Endothelial cell of umbilical vein (primary cell): ENCODE data around the gene KAZN. TPM values are rescaled to one million over a fixed set of nuclear protein-coding genes. Genes with fewer than 3 reads are reported as not detected.

Experiments
- BruUV-seq: library from RNA; stranded (reverse); fragments of 400-500 nt; replicated peaks from 2 replicates; lab custom pipeline; 2021; lab: Mats Ljungman, UMichigan
- CTCF ChIA-PET: fragments of 300-600, 350-600 bp; sonication (Branson Sonifier 250); formaldehyde crosslinking; loops from one replicate; lab custom pipeline; 2021; ENCODE audit warnings: antibody characterized with exemption, inconsistent platforms; lab: Charles Lee
- POLR2A ChIA-PET: fragments of 300-600, 350-600 bp; sonication (Branson Sonifier 250); formaldehyde crosslinking; loops from one replicate; lab custom pipeline; 2021; ENCODE audit warnings: antibody characterized with exemption, inconsistent platforms; lab: Charles Lee
- DNase-seq: peaks from one replicate; pipeline ENCODE4 v3.0.0-alpha.2; 2011; ENCODE audit warnings: low read depth, low spot score
- FAIRE-seq: peaks from 2 replicates; lab custom pipeline; 2011; peaks lifted over from hg19 to GRCh38; lab: Jason Lieb, UNC
- H2AFZ ChIP-seq: 2 replicates; pipeline ENCODE4 v1.6.0; 2012; ENCODE audit warnings: low read depth, low read length, control low read depth, inconsistent platforms
- H3K27ac ChIP-seq: 2 replicates; pipeline ENCODE4 v1.5.1; 2011; ENCODE audit warnings: low read depth, mild to moderate bottlenecking, control low read depth, low read length, moderate library complexity; ENCODE audit not compliant: insufficient read depth
- H3K27me3 ChIP-seq, 2 experiments: 2 replicates each; pipeline versions ENCODE4 v1.6.0 to v1.6.1; 2011; ENCODE audit warnings: low read length in 2 of 2, mixed read lengths in 1 of 2; ENCODE audit not compliant: control insufficient read depth in 2 of 2, insufficient read depth in 2 of 2
- H3K36me3 ChIP-seq, 2 experiments: 2 replicates in 1 of 2; 3 replicates in 1 of 2; pipeline ENCODE4 v1.5.1; 2011; ENCODE audit warnings: low read length in 2 of 2, mild to moderate bottlenecking in 1 of 2, moderate library complexity in 1 of 2; ENCODE audit not compliant: control insufficient read depth in 2 of 2, insufficient read depth in 2 of 2; ENCODE audit errors: extremely low read depth in 1 of 2
- H3K4me1 ChIP-seq: 3 replicates; pipeline ENCODE4 v1.5.1; 2011; ENCODE audit warnings: mild to moderate bottlenecking, low read length; ENCODE audit not compliant: control insufficient read depth, insufficient read depth; ENCODE audit errors: extremely low read depth
- H3K4me2 ChIP-seq: 2 replicates; pipeline ENCODE4 v1.6.1; 2011; ENCODE audit warnings: low read length, control low read depth, mixed read lengths; ENCODE audit not compliant: insufficient read depth
- H3K4me3 ChIP-seq, 3 experiments: fragments of 200-600 bp in 1 of 3; sonication (generic), shearing (Covaris generic) in 1 of 3; replicated peaks in 1 of 3; 2 replicates each; pipeline ENCODE4 v1.5.1; 2011 to 2016; ENCODE audit warnings: control low read depth in 3 of 3, low read length in 3 of 3, mild to moderate bottlenecking in 2 of 3, inconsistent platforms in 1 of 3, low read depth in 1 of 3, moderate library complexity in 1 of 3; ENCODE audit not compliant: insufficient read depth in 1 of 3
- H3K79me2 ChIP-seq: 2 replicates; pipeline ENCODE4 v1.6.0; 2012; ENCODE audit warnings: low read length, inconsistent platforms; ENCODE audit not compliant: control insufficient read depth, insufficient read depth
- H3K9ac ChIP-seq: replicated peaks from 2 replicates; pipeline ENCODE3; 2011; ENCODE audit warnings: low read length, control low read depth; ENCODE audit not compliant: insufficient read depth; ENCODE audit errors: extremely low read depth
- H3K9me1 ChIP-seq: replicated peaks from 3 replicates; pipeline ENCODE4 v1.6.0; 2011; ENCODE audit warnings: mild to moderate bottlenecking, low read length; ENCODE audit not compliant: control insufficient read depth, insufficient read depth; ENCODE audit errors: extremely low read depth
- H3K9me3 ChIP-seq: replicated peaks from 2 replicates; pipeline ENCODE4 v1.5.1; 2012; ENCODE audit warnings: low read length, inconsistent platforms; ENCODE audit not compliant: control insufficient read depth, insufficient read depth
- H4K20me1 ChIP-seq: replicated peaks from 2 replicates; pipeline ENCODE3; 2011; ENCODE audit warnings: mild to moderate bottlenecking, low read length; ENCODE audit not compliant: control insufficient read depth, insufficient read depth; ENCODE audit errors: extremely low read depth
- EZH2 ChIP-seq: IDR thresholded peaks from 2 replicates; pipeline ENCODE4 v1.6.1; 2012; ENCODE audit warnings: borderline replicate concordance, low read depth, mild to moderate bottlenecking, moderate library complexity, low read length, inconsistent platforms; ENCODE audit not compliant: severe bottlenecking
- FOS ChIP-seq: IDR thresholded peaks from 2 replicates; pipeline ENCODE4 v1.6.1; 2011; ENCODE audit warnings: mild to moderate bottlenecking, low read length, moderate library complexity, borderline replicate concordance; ENCODE audit not compliant: insufficient read depth
- GATA2 ChIP-seq: IDR thresholded peaks from 2 replicates; pipeline ENCODE4 v1.7.0; 2011; ENCODE audit warnings: low read depth, mild to moderate bottlenecking, moderate library complexity, mixed read lengths, low read length; ENCODE audit not compliant: insufficient read length, insufficient read depth
- JUN ChIP-seq: IDR thresholded peaks from 2 replicates; pipeline ENCODE4 v1.6.1; 2011; ENCODE audit warnings: borderline replicate concordance, low read depth; ENCODE audit not compliant: insufficient read length, insufficient read depth
- MAX ChIP-seq: IDR thresholded peaks from 2 replicates; pipeline ENCODE4 v1.6.1; 2011; ENCODE audit not compliant: insufficient read depth, insufficient read length
- MYC ChIP-seq: IDR thresholded peaks from one replicate; pipeline ENCODE4 v1.6.1; 2011; ENCODE audit warnings: mild to moderate bottlenecking, low read depth, low read length
- POLR2A ChIP-seq: IDR thresholded peaks from 2 replicates; pipeline ENCODE4 v1.6.1; 2012; ENCODE audit warnings: low read depth, mild to moderate bottlenecking, control low read depth, low read length
- POLR2AphosphoS5 ChIP-seq: IDR thresholded peaks from 2 replicates; pipeline ENCODE4 v1.6.1; 2012; ENCODE audit warnings: low read depth, mild to moderate bottlenecking, control low read depth, low read length, moderate library complexity; ENCODE audit not compliant: insufficient read depth
- dilution Hi-C: fragments of 300-500 bp; cut with MboI; formaldehyde crosslinking; loops from one replicate; pipeline ENCODE4 v1.15.0; 2019; ENCODE audit warnings: low sequenced_read_pairs; ENCODE audit not compliant: extremely low pct_ligation_motif_present
- intact Hi-C: fragments of 100-400 bp; cut with micrococcal nuclease; formaldehyde crosslinking; loops from one replicate; pipeline ENCODE4 v1.10.0; 2022
- polyA plus RNA-seq, 4 experiments: library from polyadenylated mRNA; depleted of rRNA in 3 of 4; stranded (reverse) in 3 of 4; unstranded in 1 of 4; fragments of >200 nt; gene quantifications; 2 replicates each; pipeline versions ENCODE4 v1.2.1 to v1.2.3, GENCODE V29; 2011 to 2012; ENCODE audit warnings: missing spikeins in 1 of 4
- total RNA-seq: library from RNA; stranded (reverse); gene quantifications from 2 replicates; pipeline ENCODE4 v1.2.3, GENCODE V29; 2021
- TF ChIP-seq, protein P1 (sequence below), 2 donors: IDR thresholded peaks; 1 replicate in 1 of 2; 2 replicates in 1 of 2; pipeline ENCODE4 v1.5.1; 2011; ENCODE audit warnings: low read length in 2 of 2, mild to moderate bottlenecking in 2 of 2, moderate library complexity in 2 of 2, control low read depth in 1 of 2, inconsistent platforms in 1 of 2, low read depth in 1 of 2; ENCODE audit not compliant: insufficient read depth in 1 of 2; ENCODE audit errors: extremely low read depth in 1 of 2

The KAZN gene
- total and polyA plus RNA-seq, 2 donors (not counting 3 experiments of a cell fraction or from before 2014, with no cell fraction given) = 1.6 to 5.8 TPM

- Histone ChIP-seq H4K20me1 (no peaks in the 10 kb centered on the region), H3K9me3 (no peaks in the 10 kb centered on the region), H3K4me1 (peaks cover 12% of the 10 kb centered on the region), H3K27ac (no peak overlapping the region), H3K36me3 (no peaks in the 10 kb centered on the region), H3K9me1 (no peaks in the 10 kb centered on the region), H2AFZ (no peak overlapping the region), H3K27me3 (no peaks in the 10 kb centered on the region), H3K4me2 (no peak overlapping the region), H3K4me3 (no peak overlapping the region), H3K9ac (no peak overlapping the region), H3K79me2 (peaks cover 11% of the 10 kb centered on the region)
- POLR2A ChIA-PET = no interaction called here
- dilution Hi-C loops = no loop called here
- FAIRE-seq (no peak), DNase-seq (no peak)
- intact Hi-C loops = no loop called here
- TF ChIP-seq GATA2 = no peak
- TF ChIP-seq, protein P1, sequence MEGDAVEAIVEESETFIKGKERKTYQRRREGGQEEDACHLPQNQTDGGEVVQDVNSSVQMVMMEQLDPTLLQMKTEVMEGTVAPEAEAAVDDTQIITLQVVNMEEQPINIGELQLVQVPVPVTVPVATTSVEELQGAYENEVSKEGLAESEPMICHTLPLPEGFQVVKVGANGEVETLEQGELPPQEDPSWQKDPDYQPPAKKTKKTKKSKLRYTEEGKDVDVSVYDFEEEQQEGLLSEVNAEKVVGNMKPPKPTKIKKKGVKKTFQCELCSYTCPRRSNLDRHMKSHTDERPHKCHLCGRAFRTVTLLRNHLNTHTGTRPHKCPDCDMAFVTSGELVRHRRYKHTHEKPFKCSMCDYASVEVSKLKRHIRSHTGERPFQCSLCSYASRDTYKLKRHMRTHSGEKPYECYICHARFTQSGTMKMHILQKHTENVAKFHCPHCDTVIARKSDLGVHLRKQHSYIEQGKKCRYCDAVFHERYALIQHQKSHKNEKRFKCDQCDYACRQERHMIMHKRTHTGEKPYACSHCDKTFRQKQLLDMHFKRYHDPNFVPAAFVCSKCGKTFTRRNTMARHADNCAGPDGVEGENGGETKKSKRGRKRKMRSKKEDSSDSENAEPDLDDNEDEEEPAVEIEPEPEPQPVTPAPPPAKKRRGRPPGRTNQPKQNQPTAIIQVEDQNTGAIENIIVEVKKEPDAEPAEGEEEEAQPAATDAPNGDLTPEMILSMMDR (IDR thresholded peaks at IDR 0.05; ENCODE audit: extremely low read depth in 1 of 2, insufficient read depth in 1 of 2, low read depth in 1 of 2, low read length in 2 of 2) = no peak
- no peak for TF ChIP-seq POLR2A
- no peak for TF ChIP-seq EZH2
- TF ChIP-seq JUN = no peak
- TF ChIP-seq MYC = no peak
- TF ChIP-seq FOS = no peak
- TF ChIP-seq POLR2AphosphoS5 = no peak
- no peak for TF ChIP-seq MAX
- CTCF ChIA-PET = interaction anchor here (1.0 kb wide), 1 partner anchor 8 kb away, joined by 4 read pairs; no protein-coding TSS in a partner anchor
- BruUV-seq = no TSS peak
Observed at GRCh38 chr1:15160626-15161025, 562.1 kb downstream of the KAZN start.
